SU-DHL-6 (cell line): Measurements from ENCODE around the gene YTHDF1.
"Not testable (repeated sequence)": the region's sequence is repeated elsewhere in the genome, so short reads cannot be mapped to it uniquely, and the experiment has no call there.

Experiments used
- H2AFZ ChIP-seq: fragments of 200-600 bp; sonication (generic); 2 replicates; pipeline ENCODE4 v1.6.1; 2014; ENCODE audit warnings: low read depth, mild to moderate bottlenecking, moderate library complexity, mixed read lengths, antibody characterized with exemption, low read length; ENCODE audit not compliant: severe bottlenecking
- H3F3A ChIP-seq: fragments of 200-600 bp; shearing (Covaris generic); 2 replicates; pipeline ENCODE4 v1.6.0; 2016; ENCODE audit warnings: antibody characterized with exemption, mild to moderate bottlenecking; ENCODE audit not compliant: insufficient read depth
- H3K27ac ChIP-seq: fragments of 200-600 bp; sonication (generic); 2 replicates; pipeline ENCODE4 v1.5.1; 2016; ENCODE audit warnings: low read depth, mild to moderate bottlenecking, low read length, moderate library complexity, mixed read lengths
- H3K27me3 ChIP-seq: fragments of 200-600 bp; sonication (generic), shearing (Covaris generic); 2 replicates; pipeline ENCODE4 v1.6.0; 2014; ENCODE audit warnings: mild to moderate bottlenecking, low read length
- H3K36me3 ChIP-seq: fragments of 200-600 bp; sonication (generic); 2 replicates; pipeline ENCODE4 v1.6.1; 2014; ENCODE audit warnings: mild to moderate bottlenecking, low read length, mixed read lengths
- H3K4me2 ChIP-seq: fragments of 300-600, 200-600 bp; shearing (Covaris generic), sonication (generic); 2 replicates; pipeline ENCODE4 v1.6.0; 2014; ENCODE audit warnings: low read length, low read depth, mild to moderate bottlenecking; ENCODE audit not compliant: poor library complexity, severe bottlenecking
- H3K4me3 ChIP-seq: fragments of 200-600 bp; sonication (generic); 2 replicates; pipeline ENCODE4 v1.5.1; 2014; ENCODE audit warnings: antibody characterized with exemption, low read length, mild to moderate bottlenecking, mixed read lengths; ENCODE audit not compliant: insufficient read depth, poor library complexity, severe bottlenecking
- H3K79me2 ChIP-seq: fragments of 200-600 bp; sonication (generic); 2 replicates; pipeline ENCODE4 v1.6.1; 2014; ENCODE audit warnings: mild to moderate bottlenecking, low read length, moderate library complexity; ENCODE audit not compliant: insufficient read depth
- H3K9ac ChIP-seq: fragments of 200-600 bp; sonication (generic); 2 replicates; pipeline ENCODE4 v1.7.0; 2014; ENCODE audit warnings: mild to moderate bottlenecking, low read length
- H3K9me2 ChIP-seq: fragments of 200-600 bp; sonication (generic); replicated peaks from 2 replicates; pipeline ENCODE4 v1.6.1; 2014; ENCODE audit warnings: low read length; ENCODE audit not compliant: insufficient read depth
- H3K9me3 ChIP-seq: fragments of 200-600 bp; sonication (generic); 2 replicates; pipeline ENCODE4 v1.6.1; 2014; ENCODE audit warnings: low read length, mixed read lengths; ENCODE audit not compliant: insufficient read depth
- H4K20me1 ChIP-seq: fragments of 200-600 bp; sonication (generic); 2 replicates; pipeline ENCODE4 v1.6.1; 2014; ENCODE audit warnings: low read depth, mild to moderate bottlenecking, antibody characterized with exemption, low read length, moderate library complexity, mixed read lengths
- EZH2phosphoT487 ChIP-seq: fragments of 200-600 bp; sonication (generic), shearing (Covaris generic); conservative IDR thresholded peaks from 2 replicates; pipeline ENCODE4 v1.6.1; 2018; ENCODE audit warnings: mild to moderate bottlenecking, antibody characterized with exemption, low read length, moderate library complexity, mixed read lengths
- TF ChIP-seq, protein P1 (sequence below): fragments of 200-600 bp; sonication (generic); IDR thresholded peaks from one replicate; pipeline ENCODE4 v1.5.1; 2017; ENCODE audit warnings: antibody characterized with exemption, mild to moderate bottlenecking, low read length, moderate library complexity; ENCODE audit not compliant: insufficient read depth, poor library complexity, severe bottlenecking

YTHDF1 gene

DNA sequence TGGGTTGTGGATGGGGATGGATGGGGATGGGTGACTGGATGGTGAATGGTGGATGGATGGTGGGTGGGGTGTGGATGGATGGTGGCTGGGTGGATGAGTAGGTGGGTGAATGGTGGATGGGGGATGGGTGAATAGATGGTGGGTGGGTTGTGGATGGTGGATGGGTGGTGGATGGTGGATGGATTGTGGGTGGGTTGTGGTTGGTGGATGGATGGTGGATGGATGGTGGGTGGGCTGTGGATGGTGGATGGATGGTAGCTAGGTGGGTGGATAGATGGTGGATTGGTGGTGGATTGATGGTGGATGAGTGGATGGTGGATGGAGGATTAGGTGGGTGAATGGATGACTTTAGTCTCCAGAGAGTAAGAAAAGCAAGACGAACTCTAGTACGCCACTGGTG is 57.6 kb downstream of the YTHDF1 start:
- H3K27me3 ChIP-seq: no peaks in the 10 kb centered on the region
- H3K9me3 ChIP-seq: no peaks in the 10 kb centered on the region
- no peak overlapping the region for H3K4me2 ChIP-seq

DNA sequence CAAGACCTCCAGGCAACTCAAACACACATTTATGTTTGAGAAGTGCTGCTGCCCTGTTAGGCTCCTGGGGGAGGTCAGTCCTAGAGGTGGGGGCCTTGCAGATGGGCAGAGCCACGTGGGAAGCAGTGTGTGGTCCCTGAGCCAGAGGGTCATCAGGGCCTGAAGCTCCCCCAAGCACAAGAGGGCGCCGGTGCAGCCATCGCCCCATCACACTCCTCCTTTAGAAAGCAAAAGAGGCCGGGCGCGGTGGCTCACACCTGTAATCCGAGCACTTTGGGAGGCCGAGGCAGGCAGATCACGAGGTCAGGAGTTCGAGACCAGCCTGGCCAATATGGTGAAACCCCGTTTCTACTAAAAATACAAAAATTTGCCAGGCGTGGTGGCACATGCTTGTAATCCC is 58.5 kb downstream of the YTHDF1 start:
- not testable (repeated sequence) for H3K4me3 ChIP-seq, H3K9me3 ChIP-seq, H3K27me3 ChIP-seq, H2AFZ ChIP-seq, H3K27ac ChIP-seq, H3K36me3 ChIP-seq, H3K9ac ChIP-seq, H3K4me2 ChIP-seq, H3K9me2 ChIP-seq, H4K20me1 ChIP-seq, H3K79me2 ChIP-seq, H3F3A ChIP-seq

More for the DNA sequence above, 57.6 kb downstream of the YTHDF1 start:
- Histone ChIP-seq H3K36me3 (no peaks in the 10 kb centered on the region), H3K79me2 (no peaks in the 10 kb centered on the region), H4K20me1 (no peaks in the 10 kb centered on the region), H3K9ac (no peak overlapping the region), H3K4me3 (no peak overlapping the region), H2AFZ (no peak overlapping the region), H3K27ac (no peak overlapping the region), H3F3A (no peaks in the 10 kb centered on the region), H3K9me2 (no peaks in the 10 kb centered on the region)
- TF ChIP-seq EZH2phosphoT487: no peak
- TF ChIP-seq, protein P1, sequence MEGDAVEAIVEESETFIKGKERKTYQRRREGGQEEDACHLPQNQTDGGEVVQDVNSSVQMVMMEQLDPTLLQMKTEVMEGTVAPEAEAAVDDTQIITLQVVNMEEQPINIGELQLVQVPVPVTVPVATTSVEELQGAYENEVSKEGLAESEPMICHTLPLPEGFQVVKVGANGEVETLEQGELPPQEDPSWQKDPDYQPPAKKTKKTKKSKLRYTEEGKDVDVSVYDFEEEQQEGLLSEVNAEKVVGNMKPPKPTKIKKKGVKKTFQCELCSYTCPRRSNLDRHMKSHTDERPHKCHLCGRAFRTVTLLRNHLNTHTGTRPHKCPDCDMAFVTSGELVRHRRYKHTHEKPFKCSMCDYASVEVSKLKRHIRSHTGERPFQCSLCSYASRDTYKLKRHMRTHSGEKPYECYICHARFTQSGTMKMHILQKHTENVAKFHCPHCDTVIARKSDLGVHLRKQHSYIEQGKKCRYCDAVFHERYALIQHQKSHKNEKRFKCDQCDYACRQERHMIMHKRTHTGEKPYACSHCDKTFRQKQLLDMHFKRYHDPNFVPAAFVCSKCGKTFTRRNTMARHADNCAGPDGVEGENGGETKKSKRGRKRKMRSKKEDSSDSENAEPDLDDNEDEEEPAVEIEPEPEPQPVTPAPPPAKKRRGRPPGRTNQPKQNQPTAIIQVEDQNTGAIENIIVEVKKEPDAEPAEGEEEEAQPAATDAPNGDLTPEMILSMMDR: no peak

DNA sequence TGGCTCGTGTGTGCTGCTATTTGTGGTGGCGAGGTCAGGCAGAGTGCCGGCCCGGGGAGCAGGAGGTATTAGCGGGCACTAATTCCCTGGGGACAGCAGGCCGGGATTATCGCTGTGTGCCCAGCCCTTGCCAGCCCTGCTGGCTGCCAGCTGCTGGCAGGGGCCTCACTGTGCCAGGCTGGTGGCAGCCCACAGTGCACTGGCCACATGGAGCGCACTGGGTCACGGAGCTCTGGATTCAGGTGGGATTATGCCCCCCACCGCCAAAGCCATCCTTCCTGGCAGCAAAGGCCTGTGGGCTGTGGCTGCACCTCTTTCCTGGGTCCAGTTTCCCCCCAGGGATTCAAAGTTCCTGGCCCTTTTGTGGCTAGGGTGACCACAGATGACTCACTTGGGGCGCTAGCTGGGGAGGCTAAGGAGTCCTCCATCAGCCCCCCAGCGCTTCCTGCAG is 59.7 kb downstream of the YTHDF1 start:
- Histone ChIP-seq H3F3A (no peaks in the 10 kb centered on the region), H3K4me3 (no peak overlapping the region), H3K36me3 (no peaks in the 10 kb centered on the region), H3K4me2 (no peak overlapping the region), H3K79me2 (no peaks in the 10 kb centered on the region), H3K27me3 (no peaks in the 10 kb centered on the region), H3K9me3 (no peaks in the 10 kb centered on the region), H4K20me1 (no peaks in the 10 kb centered on the region), H3K9ac (no peak overlapping the region), H3K27ac (no peak overlapping the region), H2AFZ (no peak overlapping the region), H3K9me2 (no peaks in the 10 kb centered on the region)
- TF ChIP-seq, protein P1: no peak
- no peak for TF ChIP-seq EZH2phosphoT487

DNA sequence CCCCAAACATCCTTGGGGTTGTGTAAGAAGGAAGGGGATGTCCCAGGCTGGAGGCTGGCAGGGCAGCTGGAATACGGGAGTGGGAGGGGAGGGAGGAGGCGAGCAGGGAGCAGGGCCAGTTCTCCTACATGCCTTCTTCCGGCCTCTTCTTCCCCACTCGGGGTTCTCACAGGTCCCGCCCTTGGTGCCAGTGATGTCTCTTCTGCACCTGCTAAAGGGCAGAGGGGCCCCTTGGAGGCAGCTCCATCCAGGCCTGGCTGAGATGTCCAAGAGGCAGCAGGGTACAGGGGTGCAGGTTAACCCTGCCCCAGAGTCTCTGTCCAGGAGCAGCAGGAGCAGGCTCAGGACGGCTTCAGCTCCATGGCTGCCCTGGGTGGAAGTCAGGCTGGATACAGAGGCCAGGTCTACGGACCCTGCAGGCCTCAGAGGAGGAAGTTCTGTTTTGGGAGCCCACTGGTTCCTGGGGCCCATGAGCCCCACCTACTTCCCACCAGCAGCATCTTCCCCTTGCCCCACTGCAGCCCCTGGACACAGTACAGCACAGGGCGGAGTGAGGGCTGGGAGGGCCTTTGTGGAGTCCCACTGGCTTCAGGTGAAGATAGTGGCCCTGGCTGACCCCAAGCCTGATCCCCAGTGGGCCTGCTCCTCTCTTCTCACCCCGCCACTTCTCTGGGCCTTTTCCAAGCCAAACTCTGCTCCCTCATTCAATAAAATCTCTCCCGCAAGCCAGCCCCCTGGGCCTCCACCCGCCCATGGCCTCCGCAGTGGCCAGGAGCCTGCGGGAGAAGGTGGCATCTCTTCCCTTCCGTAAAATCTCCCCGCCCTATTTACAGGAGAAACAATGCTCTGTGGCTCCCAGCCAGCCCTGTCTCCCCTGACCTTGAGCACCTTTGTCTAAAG is 60.4 kb downstream of the YTHDF1 start:
- no peaks in the 10 kb centered on the region for H3K9me3 ChIP-seq
- H3K79me2 ChIP-seq: no peaks in the 10 kb centered on the region
- H3K9me2 ChIP-seq: no peaks in the 10 kb centered on the region
- H3K27ac ChIP-seq: no peak overlapping the region
- no peak overlapping the region for H3K9ac ChIP-seq
- no peaks in the 10 kb centered on the region for H3K36me3 ChIP-seq
- H3K27me3 ChIP-seq: no peaks in the 10 kb centered on the region
- H4K20me1 ChIP-seq: no peaks in the 10 kb centered on the region
- H3K4me2 ChIP-seq: no peak overlapping the region
- no peak overlapping the region for H3K4me3 ChIP-seq
- no peak overlapping the region for H2AFZ ChIP-seq
- TF ChIP-seq, protein P1: no peak
- no peak for TF ChIP-seq EZH2phosphoT487
- H3F3A ChIP-seq: no peaks in the 10 kb centered on the region
